HG03432 (cell line): ENCODE data around the gene FAHD2B.
"Not testable (repeated sequence)": the region's sequence is repeated elsewhere in the genome, so short reads cannot be mapped to it uniquely, and the experiment has no call there.

Source experiments
- ATAC-seq: cut with Tn5 transposase; IDR thresholded peaks from one replicate; pipeline ENCODE4 v1.9.1; 2021; ENCODE audit warnings: mild to moderate bottlenecking, moderate library complexity; ENCODE audit not compliant: unreplicated experiment

FAHD2B gene, protein sequence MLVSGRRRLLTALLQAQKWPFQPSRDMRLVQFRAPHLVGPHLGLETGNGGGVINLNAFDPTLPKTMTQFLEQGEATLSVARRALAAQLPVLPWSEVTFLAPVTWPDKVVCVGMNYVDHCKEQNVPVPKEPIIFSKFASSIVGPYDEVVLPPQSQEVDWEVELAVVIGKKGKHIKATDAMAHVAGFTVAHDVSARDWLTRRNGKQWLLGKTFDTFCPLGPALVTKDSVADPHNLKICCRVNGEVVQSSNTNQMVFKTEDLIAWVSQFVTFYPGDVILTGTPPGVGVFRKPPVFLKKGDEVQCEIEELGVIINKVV

DNA sequence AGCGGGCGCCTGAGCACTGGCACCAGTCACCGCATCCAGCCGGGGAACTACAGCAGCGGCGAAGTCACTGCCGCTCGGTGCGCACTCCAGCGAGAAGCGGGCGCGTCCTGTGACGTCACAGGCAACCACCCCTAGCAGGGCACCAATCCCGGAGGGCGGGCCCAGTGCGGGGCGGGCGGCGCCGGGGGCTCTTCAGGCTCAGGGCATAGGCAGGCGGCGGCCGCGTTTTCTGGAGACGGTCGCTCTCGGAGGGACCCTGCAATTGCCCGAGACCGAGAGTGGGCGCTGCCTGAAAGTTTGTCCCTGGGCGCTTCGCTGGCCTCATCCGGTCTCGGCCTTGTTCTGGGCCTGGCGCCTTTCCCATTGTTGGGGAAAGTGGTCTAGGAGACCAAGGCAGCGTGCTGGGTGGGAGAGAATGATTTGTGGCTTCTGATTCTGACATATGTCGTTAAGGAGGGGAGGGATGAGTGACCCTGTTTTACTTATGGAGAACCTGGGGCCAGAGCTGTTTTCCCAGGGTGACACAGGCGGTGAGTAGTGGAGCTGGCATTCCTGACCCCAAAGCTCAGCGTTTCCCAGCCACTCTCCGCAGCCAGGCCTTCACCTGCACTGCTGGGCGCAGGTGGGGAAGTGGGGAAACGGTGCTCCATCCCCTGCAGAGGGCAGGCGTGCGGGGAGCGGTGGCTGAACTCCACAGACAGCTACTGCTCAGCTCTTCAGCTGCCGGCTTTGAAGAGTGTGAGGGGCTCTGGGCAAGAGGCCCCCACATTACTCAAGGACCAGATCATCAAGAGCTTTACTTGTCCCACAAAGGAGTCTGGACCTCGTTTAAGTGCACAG lies at the start of gene FAHD2B:
Gene FAHD2B (minus strand): TSS at position 111 of the 840 bp plus-strand sequence. CDS start 3,176 bp downstream, outside the sequence.
- ATAC-seq, result peak; percentile 93

DNA sequence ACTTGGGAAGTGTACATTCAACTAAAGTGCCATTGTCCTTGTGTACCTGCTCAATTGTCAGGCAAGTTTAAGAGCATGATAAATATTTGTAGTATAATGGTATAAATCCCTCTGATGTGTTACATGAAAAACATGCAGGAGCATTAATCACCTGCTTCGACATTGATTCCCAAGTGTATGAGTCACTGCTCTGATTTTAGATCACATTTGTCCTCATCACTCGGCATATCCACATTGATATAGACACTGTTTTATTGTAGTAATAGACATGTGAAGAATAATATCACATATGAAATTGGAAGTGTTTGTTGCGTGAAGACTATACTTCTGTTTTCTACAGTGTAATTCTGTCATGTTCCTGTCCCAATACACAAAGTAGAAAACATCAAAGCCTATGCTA lies 49.3 kb upstream of the FAHD2B start:
- ATAC-seq, result not testable (repeated sequence)

DNA sequence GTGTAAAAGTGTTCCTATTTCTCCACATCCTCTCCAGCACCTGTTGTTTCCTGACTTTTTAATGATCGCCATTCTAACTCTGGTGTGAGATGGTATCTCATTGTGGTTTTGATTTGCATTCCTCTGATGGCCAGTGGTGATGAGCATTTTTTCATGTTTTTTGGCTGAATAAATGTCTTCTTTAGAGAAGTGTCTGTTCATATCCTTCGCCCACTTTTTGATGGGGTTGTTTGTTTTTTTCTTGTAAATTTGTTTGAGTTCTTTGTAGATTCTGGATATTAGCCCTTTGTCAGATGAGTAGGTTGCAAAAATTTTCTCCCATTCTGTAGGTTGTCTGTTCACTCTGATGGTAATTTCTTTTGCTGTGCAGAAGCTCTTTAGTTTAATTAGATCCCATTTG lies 34.4 kb upstream of the FAHD2B start:
- ATAC-seq, result not testable (repeated sequence)

DNA sequence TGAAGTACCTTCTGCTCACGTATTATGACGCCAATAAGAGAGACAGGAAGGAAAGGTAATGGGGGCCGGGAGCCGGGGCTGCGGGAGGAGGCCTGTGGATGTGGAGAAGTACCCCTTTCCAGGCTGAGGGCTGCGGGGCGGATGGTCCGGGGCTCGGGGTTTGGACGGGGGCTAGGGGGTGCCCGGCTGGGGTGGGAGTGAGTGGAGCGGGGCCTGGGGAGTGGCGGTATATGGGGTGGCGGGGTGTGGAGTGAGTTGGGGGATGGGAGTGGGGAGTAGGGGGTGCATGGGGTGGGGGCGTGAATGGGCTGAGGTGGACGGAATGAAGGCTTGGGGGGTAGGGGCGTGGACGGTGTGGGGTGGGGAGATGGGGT lies 19.2 kb upstream of the FAHD2B start:
- ATAC-seq, result not testable (repeated sequence)

DNA sequence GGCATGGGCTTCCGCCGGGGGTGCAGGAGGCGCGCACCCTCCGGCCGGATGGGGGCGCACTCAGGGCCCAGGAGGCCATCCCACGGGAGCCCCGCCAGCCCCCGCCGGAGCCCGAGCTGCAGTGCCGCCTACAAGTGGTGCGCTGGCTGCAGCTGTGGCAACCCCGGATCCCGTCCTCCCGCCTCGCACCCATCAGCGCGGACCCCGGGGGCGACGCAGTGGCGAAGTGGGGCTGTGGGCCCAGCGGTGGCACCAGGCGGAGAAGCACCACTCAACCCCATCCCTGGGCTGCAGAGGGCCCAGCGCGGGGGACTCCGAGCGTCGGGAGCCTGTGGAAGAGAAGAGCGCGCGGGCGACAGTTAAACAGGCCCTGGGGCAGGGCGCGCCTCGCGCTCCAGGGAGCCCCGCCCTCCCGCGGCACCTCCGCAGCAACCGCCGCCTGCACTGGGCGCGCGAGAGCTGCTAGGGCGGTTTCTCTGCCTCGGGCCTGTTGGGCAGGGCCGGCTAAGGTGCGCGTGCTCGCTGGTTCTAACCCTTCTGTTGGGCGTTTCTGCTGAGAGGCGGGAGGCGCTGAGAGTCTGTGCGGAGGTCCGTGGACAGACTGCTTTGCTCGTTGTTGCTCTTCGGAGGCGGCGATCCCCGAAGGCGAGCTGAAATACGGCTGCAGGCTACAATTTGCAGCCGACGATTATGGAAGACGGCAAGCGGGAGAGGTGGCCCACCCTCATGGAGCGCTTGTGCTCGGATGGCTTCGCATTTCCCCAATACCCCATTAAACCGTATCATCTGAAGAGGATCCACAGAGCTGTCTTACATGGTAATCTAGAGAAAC lies 18.6 kb upstream of the FAHD2B start, which contains the start of gene ANKRD36:
Gene ANKRD36 (plus strand): TSS at position 104 of the 832 bp plus-strand sequence. CDS start 587 bp downstream, at position 691.
- peak; percentile 98 for ATAC-seq

DNA sequence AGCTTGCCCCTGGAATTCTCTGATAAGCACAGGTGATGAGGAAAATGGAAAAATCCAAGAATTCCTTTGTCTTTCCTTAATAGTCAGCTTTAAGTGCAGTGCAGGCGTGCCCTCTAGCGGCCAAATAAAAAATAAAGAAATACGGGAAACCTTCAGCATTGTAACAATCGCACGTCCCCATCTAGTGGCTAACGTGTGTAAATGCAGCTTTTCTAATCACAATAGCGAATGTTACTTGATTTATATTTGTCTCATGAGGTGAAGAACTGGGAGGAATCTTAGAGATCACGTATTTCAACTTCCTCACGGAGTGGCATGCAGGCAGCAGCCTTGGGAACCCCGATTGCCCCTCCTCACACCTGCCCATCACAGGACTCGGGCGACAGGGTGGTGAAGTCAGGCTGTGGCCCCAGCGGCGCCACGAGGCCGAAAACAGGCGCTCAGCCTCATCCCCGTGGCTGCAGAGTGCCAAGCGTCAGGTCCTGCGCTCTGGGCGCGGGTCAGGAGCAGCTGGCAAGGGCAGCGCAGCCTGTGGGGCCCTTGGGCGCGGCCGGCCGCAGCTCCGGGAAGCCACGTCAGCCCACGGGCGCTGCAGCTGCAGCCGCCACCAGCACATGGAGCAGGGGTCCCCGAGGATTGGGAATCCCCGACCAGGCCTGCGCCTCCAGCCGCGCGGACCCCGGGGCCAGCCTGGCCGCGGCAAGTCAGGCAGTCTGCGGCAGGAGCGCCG lies 17.8 kb upstream of the FAHD2B start:
- peak; percentile 57 for ATAC-seq

DNA sequence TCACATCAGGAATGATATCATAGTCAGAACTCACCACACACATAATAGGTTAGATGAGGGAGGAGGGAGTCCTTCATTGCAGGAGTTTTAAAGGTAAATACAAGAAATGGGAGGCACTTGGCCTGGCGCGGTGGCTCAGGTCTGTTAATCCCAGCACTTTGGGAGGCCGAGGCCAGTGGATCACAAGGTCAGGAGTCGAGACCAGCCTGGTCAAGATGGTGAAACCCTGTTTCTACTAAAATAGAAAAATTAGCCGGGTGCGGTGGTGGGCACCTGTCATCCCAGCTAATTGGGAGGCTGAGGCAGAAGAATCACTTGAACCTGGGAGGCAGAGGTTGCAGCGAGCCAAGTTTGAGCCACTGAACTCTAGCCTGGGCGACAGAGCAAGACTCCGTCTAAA lies 16.6 kb upstream of the FAHD2B start:
- ATAC-seq, result not testable (repeated sequence)

DNA sequence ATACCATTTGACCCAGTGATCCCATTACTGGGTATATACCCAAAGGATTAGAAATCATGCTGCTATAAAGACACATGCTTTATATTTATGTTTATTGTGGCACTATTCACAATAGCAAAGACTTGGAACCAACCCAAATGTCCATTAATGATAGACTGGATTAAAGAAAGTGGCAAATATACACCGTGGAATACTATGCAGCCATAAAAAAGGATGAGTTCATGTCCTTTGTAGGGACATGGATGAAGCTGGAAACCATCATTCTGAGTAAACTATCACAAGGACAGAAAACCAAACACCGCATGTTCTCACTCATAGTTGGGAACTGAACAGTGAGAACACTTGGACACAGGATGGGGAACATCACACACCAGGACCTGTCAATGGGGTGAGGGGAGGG lies 12.2 kb upstream of the FAHD2B start:
- ATAC-seq, result not testable (repeated sequence)

DNA sequence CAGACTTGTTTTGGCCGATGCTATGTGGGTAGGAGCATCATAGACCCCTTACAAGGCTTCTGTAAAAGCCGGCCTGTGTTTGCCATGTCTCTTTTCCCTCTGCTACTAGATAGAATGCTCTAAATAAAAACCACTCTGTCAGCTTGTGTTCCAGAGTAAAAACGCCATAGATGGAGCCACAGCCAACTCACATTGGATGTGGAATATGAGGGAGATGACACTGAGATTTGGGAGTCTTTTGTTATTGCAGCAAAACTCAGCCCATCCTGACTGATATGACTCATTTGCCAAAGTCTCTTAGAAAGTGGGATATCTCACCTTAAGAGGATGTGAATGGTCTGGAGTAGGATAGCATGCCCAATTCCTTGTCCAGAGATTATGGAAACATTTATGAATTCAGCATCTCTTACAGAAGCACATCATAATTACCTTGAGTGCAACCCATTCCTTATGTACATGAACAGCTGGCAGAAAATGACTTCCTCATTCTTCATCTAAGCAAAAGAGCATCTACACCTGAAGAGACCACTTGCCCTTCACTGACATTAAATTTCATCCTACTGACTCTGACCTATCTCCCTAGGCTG lies 4.2 kb upstream of the FAHD2B start:
- not testable (repeated sequence) for ATAC-seq

DNA sequence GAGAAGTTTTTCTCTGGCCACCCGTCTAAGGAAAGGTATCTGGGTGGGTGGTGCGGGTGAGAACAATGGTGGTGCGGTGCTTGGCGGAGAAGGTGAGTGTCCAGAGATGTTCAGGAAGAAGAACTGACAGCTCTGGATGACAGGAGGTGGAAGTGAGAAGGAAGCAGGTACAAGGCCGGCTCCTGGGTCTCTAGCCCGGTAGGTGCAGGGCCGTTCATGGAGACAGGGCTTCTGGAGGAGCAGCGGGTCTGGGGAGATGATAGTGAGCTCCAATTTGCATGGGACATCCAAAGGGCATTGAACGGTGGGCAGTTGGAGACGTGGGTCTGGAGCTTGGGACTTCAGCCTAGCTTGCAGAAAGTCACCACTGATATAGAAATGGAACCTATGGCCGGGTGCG lies 979 bp upstream of the FAHD2B start:
- ATAC-seq, result no peak

DNA sequence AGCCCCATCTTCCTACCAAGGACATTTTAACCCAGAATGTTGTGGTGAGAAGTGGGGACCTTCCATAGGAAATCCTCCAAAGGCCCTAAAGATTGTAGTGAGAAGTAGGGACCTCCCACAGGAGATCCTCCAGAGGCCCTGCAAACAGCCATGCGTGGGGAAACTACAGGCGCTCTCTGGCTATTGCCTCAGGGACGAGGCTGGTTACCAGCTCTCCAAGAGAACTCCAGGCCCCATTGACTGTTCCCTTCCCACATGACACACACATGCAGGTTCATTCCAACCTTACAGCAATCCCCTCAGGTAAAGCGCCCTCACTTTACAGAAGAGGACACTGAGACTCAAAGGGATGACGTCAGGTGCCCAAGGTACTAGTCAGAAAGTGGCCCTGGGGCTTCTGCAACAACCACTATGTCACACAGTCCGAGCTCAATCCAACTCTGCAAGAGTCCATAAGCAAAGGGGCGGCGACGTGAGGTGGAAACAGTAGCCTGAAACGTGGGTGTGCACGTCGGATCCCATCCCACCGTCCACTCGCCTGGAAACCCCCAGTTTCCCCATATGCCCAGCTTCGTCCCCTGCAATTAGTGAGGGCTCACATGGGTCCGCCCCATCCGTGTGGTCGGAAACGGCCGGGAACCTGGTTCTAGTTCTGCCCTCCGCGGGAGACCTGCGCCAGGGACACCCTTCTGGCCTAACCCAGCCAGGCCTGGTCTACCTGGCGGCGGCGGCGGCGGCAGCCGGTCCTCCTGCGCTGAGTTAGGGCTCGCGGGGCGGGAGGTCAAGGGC lies 505 bp downstream of the FAHD2B start:
- not testable (repeated sequence) for ATAC-seq

DNA sequence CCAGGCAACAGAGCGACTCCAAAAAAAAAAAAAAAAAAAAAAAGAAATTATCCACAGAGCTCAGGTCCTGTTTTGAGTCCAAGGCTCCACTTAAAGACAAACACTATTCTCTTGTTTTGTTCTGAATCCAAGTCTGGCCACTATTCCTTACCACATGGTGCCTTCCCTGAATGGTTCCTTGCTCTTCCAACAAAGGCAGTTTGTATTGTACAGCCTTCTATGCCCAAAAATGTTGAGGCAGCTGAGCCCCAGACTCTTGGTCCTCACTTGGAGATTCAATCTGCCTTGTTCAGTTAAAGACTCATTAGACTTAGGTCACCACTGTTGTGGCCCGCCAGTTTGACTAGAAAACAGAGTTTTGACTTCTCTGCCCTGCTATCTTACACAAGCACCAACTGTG lies 1.7 kb downstream of the FAHD2B start:
- ATAC-seq, result not testable (repeated sequence)

DNA sequence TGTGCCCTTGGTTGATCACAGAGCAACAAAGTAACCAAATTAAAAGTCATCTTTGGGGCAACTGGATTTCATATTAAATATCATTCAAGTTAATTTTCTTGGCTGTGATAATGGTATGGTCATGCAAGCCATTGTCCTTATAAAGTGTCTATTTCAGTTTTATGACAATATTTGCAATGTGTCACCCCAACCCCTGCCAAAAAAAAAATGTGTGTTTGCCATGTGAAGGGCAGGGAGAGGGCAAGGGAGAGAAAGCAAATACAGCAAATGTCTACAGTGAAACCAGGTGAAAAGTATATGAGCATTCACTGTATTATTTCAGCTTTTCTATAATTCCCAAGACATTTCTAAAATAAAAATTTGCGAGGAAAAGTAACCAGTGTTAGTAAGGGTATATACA lies 6.0 kb downstream of the FAHD2B start:
- ATAC-seq, result not testable (repeated sequence)

DNA sequence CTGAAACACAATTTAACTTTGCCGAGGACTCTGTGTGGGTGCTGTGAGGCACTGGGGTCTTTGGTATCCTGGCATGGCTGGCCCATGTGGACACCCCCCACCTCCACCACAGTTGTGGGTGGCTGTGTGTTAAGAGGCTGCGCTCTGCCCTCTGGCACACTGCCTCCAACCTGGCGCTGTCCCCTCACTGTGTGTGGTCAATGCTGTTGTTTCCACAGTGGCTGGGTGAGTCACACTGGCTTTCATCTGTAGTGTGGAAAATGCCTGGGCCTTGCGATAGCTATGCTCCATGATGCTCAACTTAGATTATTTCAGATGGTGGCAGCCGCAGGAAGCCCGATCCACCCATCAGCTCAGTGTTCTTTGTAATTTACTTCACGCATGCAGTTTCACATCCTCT lies 9.6 kb downstream of the FAHD2B start:
- ATAC-seq, result not testable (repeated sequence)

DNA sequence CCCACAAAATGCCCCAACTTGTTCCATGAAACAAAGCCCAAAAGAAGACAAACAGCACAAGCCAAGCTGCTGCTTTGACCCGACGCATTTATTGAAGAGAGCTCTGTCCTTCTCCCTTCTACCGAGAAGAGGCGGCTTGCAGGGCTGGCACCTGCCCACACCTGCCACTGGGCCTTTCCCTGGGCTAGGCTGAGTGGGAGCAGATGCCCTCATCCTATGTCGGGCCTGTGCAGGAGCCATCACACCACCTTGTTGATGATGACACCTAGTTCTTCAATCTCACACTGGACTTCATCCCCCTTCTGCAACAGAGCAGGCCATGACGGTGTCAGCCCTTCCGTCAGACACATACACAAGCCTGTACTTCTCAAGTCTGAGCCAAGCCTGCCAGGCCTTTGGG lies 11.2 kb downstream of the FAHD2B start:
- ATAC-seq, result not testable (repeated sequence)

DNA sequence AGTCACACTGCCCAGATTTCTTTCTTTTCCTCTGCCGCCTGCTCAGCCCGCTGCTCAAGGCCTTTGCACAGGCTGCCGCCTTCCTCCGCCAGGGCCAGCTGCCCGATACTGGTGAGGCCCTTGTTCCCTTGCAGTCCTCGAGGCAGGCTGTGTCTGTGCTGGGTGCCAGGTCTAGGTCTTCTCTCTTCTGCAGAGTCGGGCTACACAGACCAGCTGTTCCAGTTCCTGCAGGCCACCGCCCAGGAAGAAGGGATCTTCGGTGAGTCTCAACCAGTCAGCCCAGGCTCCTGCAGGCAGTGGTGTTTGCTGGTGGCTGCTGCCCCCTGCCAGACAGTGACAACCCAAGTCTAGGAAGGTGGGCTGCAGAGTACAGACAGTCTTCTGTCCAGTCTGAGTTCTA lies 12.5 kb downstream of the FAHD2B start:
- not testable (repeated sequence) for ATAC-seq

DNA sequence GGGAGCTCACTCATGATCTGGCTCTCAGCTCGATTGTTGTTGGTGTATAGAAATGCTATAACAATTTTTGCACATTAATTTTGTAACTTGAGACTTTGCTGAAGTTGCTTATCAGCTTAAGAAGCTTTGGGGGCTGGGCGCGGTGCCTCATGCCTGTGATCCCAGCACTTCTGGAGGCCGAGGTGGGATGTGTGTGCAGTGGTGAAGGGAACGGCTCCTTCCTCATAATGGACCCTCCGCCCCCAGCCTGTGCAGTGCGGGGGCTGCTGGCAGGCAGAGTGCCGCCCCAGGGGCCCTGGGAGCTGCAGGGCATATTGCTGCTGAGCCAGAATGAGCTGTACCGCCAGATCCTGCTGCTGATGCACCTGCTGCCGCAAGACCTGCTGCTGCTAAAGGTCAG lies 13.8 kb downstream of the FAHD2B start:
- ATAC-seq, result not testable (repeated sequence)

DNA sequence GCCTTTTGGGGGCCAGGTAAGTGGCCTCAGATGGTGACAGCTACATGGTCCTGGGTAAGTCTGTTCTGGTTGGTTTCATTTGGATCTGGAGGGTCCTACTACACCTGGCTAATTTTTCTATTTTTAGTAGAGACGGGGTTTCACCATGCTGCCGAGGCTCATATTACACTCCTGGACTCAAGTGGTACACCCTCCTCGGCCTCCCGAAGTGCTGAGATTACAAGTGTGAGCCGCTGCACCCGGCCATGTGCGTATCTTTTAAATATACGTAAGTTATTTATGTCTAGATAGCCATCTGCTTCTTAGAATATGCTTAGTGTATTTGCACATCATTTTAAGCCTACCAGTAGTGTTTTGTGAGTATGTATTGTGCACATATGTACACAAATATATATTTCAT lies 17.5 kb downstream of the FAHD2B start:
- not testable (repeated sequence) for ATAC-seq

DNA sequence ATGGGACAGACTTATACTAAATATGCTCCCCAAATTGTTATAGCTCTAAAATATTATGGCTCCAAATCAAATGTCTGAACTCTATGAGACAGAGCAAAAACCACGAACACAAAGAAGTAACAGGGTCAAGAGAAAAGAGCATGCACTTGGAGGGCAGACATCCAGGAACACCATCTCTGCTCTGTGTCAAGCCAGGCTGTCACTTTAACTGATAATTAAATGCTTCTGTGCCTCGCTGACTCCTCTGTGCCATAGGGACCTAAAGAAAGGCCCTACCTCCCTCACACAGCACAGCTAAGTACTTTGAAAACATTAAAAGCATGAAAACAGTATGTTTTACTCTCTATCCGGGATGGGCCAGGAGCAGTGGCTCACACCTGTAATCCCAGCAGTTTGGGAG lies 23.8 kb downstream of the FAHD2B start:
- not testable (repeated sequence) for ATAC-seq
